Skeletal muscle tissue (tissue), 4 donors: Measurements from ENCODE around the gene BCL10. TPM values are rescaled to one million over a fixed set of nuclear protein-coding genes. Genes with fewer than 3 reads are reported as not detected.

Experiments used
- H3K27ac ChIP-seq: one replicate; pipeline ENCODE4 v1.7.0; 2013; ENCODE audit warnings: mild to moderate bottlenecking, low read depth, low read length, inconsistent platforms
- H3K27me3 ChIP-seq, 3 donors: one replicate each; pipeline ENCODE4 v1.7.0; 2013; ENCODE audit warnings: low read length in 3 of 3; ENCODE audit not compliant: control insufficient read depth in 3 of 3, insufficient read depth in 3 of 3
- H3K36me3 ChIP-seq, 3 donors: one replicate each; pipeline ENCODE4 v1.7.0; 2013; ENCODE audit warnings: low read length in 3 of 3; ENCODE audit not compliant: control insufficient read depth in 3 of 3, insufficient read depth in 3 of 3
- H3K4me1 ChIP-seq, 3 donors: one replicate each; pipeline ENCODE4 v1.7.0; 2013; ENCODE audit warnings: low read length in 3 of 3, mild to moderate bottlenecking in 3 of 3; ENCODE audit not compliant: control insufficient read depth in 3 of 3, insufficient read depth in 3 of 3
- H3K4me3 ChIP-seq, 3 donors: one replicate each; pipeline ENCODE4 v1.7.0; 2013; ENCODE audit warnings: low read length in 3 of 3
- H3K9ac ChIP-seq, 3 donors: one replicate each; pipeline ENCODE4 v1.7.0; 2013; ENCODE audit warnings: low read length in 3 of 3, mild to moderate bottlenecking in 3 of 3, moderate library complexity in 2 of 3, low read depth in 1 of 3
- H3K9me3 ChIP-seq, 3 donors: one replicate each; pipeline ENCODE4 v1.7.0; 2013; ENCODE audit warnings: low read length in 3 of 3; ENCODE audit not compliant: control insufficient read depth in 3 of 3
- total RNA-seq: library from RNA; depleted of rRNA; stranded (reverse); fragments of >200 nt; gene quantifications from one replicate; pipeline ENCODE4 v1.2.3, GENCODE V29; 2014
- donor health status: Osteomylitis.

The BCL10 gene
- total RNA-seq, 1 donor from 2014 or later = 15.7 TPM

- Histone ChIP-seq H3K4me1 (no peaks in the 10 kb centered on the region), H3K27ac (no peak overlapping the region)
These were observed 46.8 kb downstream of the BCL10 start for GRCh38 chr1:85229574-85230097.

GRCh38 chr1:85228972-85229371 is 47.5 kb downstream of the BCL10 start:
- no peaks in the 10 kb centered on the region for H3K4me1 ChIP-seq
- H3K27ac ChIP-seq = no peak overlapping the region
- H3K9me3 ChIP-seq = no peaks in the 10 kb centered on the region
- no peak overlapping the region for H3K4me3 ChIP-seq
- no peaks in the 10 kb centered on the region for H3K36me3 ChIP-seq
- no peak overlapping the region for H3K9ac ChIP-seq
- no peaks in the 10 kb centered on the region for H3K27me3 ChIP-seq

More at GRCh38 chr1:85229574-85230097, 46.8 kb downstream of the BCL10 start:
- no peaks in the 10 kb centered on the region for H3K27me3 ChIP-seq
- H3K9ac ChIP-seq = no peak overlapping the region
- H3K36me3 ChIP-seq = no peaks in the 10 kb centered on the region
- H3K9me3 ChIP-seq = no peaks in the 10 kb centered on the region
- H3K4me3 ChIP-seq = no peak overlapping the region

- Histone ChIP-seq H3K27ac (no peak overlapping the region), H3K9ac (no peak overlapping the region), H3K4me1 (no peaks in the 10 kb centered on the region), H3K36me3 (no peaks in the 10 kb centered on the region), H3K27me3 (no peaks in the 10 kb centered on the region), H3K9me3 (no peaks in the 10 kb centered on the region), H3K4me3 (no peak overlapping the region)
These were observed 50.6 kb downstream of the BCL10 start for GRCh38 chr1:85225624-85226380.

GRCh38 chr1:85224734-85225623 is 51.5 kb downstream of the BCL10 start:
- no peak overlapping the region for H3K9ac ChIP-seq
- no peaks in the 10 kb centered on the region for H3K4me1 ChIP-seq
- H3K36me3 ChIP-seq = no peaks in the 10 kb centered on the region
- no peak overlapping the region for H3K4me3 ChIP-seq
- no peaks in the 10 kb centered on the region for H3K27me3 ChIP-seq
- H3K27ac ChIP-seq = no peak overlapping the region
- H3K9me3 ChIP-seq = no peaks in the 10 kb centered on the region

- Histone ChIP-seq H3K4me3 (no peak overlapping the region), H3K9ac (no peak overlapping the region), H3K27ac (no peak overlapping the region), H3K36me3 (no peaks in the 10 kb centered on the region), H3K4me1 (no peaks in the 10 kb centered on the region), H3K27me3 (no peaks in the 10 kb centered on the region), H3K9me3 (no peaks in the 10 kb centered on the region)
These were observed 52.1 kb downstream of the BCL10 start for GRCh38 chr1:85224295-85224694.

- Histone ChIP-seq H3K27me3 (no peaks in the 10 kb centered on the region), H3K4me1 (no peaks in the 10 kb centered on the region), H3K9me3 (no peaks in the 10 kb centered on the region), H3K27ac (no peak overlapping the region), H3K4me3 (no peak overlapping the region), H3K36me3 (no peaks in the 10 kb centered on the region), H3K9ac (no peak overlapping the region)
These were observed 53.1 kb downstream of the BCL10 start for GRCh38 chr1:85223334-85223733.

- H3K4me3 ChIP-seq = no peak overlapping the region
- no peaks in the 10 kb centered on the region for H3K9me3 ChIP-seq
- no peaks in the 10 kb centered on the region for H3K27me3 ChIP-seq
- no peaks in the 10 kb centered on the region for H3K36me3 ChIP-seq
- H3K27ac ChIP-seq = no peak overlapping the region
- H3K9ac ChIP-seq = no peak overlapping the region
- no peaks in the 10 kb centered on the region for H3K4me1 ChIP-seq
These were observed 55.7 kb downstream of the BCL10 start for GRCh38 chr1:85220756-85221201.

GRCh38 chr1:85219853-85220610 is 56.4 kb downstream of the BCL10 start:
- H3K27me3 ChIP-seq = no peaks in the 10 kb centered on the region
- H3K9ac ChIP-seq = no peak overlapping the region
- H3K27ac ChIP-seq = no peak overlapping the region

GRCh38 chr1:85216697-85217096 is 59.7 kb downstream of the BCL10 start:
- H3K36me3 ChIP-seq = no peaks in the 10 kb centered on the region
- H3K4me3 ChIP-seq = no peak overlapping the region
- no peaks in the 10 kb centered on the region for H3K27me3 ChIP-seq
- no peak overlapping the region for H3K9ac ChIP-seq
- H3K4me1 ChIP-seq = no peaks in the 10 kb centered on the region
- no peaks in the 10 kb centered on the region for H3K9me3 ChIP-seq
- no peak overlapping the region for H3K27ac ChIP-seq

More at GRCh38 chr1:85219853-85220610, 56.4 kb downstream of the BCL10 start:
- Histone ChIP-seq H3K9me3 (no peaks in the 10 kb centered on the region), H3K4me1 (no peaks in the 10 kb centered on the region), H3K36me3 (no peaks in the 10 kb centered on the region), H3K4me3 (no peak overlapping the region)
